Adrenal gland (tissue), 12 donors: Measurements from ENCODE around the gene PREB. TPM values are rescaled to one million over a fixed set of nuclear protein-coding genes. Genes with fewer than 3 reads are reported as not detected.
A peak's percentile ranks its signal among the peaks of the same experiment; 100 is the strongest.

ENCODE experiments used
- DNase-seq, 7 donors: peaks; one replicate each; pipeline ENCODE4 v3.0.0-alpha.2; 2019 to 2020
- H3K27ac ChIP-seq, 5 donors: fragments of 200-600 bp; sonication (generic) in 4 of 5; 1 replicate in 3 of 5; 2 replicates in 2 of 5; pipeline versions ENCODE4 v1.5.1 to v1.8.0; 2016 to 2020; ENCODE audit warnings: mild to moderate bottlenecking in 1 of 5
- H3K27me3 ChIP-seq: fragments of 200-600 bp; 2 replicates; pipeline ENCODE4 v1.8.0; 2021
- H3K36me3 ChIP-seq, 2 donors: fragments of 200-600 bp; replicated peaks in 1 of 2; 1 replicate in 1 of 2; 2 replicates in 1 of 2; pipeline versions ENCODE4 v1.5.1 to v1.8.0; 2018 to 2022
- H3K4me1 ChIP-seq, 2 donors: fragments of 200-600 bp; replicated peaks in 1 of 2; 1 replicate in 1 of 2; 2 replicates in 1 of 2; pipeline versions ENCODE4 v1.5.1 to v1.8.0; 2018 to 2021
- H3K4me3 ChIP-seq, 4 donors: fragments of 200-600 bp; sonication (generic) in 3 of 4; one replicate each; pipeline ENCODE4 v1.5.1; 2016 to 2018
- H3K9me3 ChIP-seq, 3 donors: fragments of 200-600 bp; sonication (generic) in 1 of 3; replicated peaks in 1 of 3; 1 replicate in 2 of 3; 2 replicates in 1 of 3; pipeline versions ENCODE4 v1.5.1 to v1.8.0; 2016 to 2021
- CTCF ChIP-seq, 6 experiments: fragments of 450-650 bp in 4 of 6; fragments of 200-600 bp in 2 of 6; sonication (generic) in 1 of 6; IDR thresholded peaks; 1 replicate in 5 of 6; 2 replicates in 1 of 6; pipeline versions ENCODE4 v1.5.1 to v1.8.0; 2016 to 2021; ENCODE audit warnings: antibody characterized with exemption in 6 of 6, mild to moderate bottlenecking in 2 of 6, moderate library complexity in 1 of 6
- POLR2A ChIP-seq, 2 donors: fragments of 450-650 bp; IDR thresholded peaks; one replicate each; pipeline ENCODE4 v1.6.1; 2017; ENCODE audit warnings: antibody characterized with exemption in 2 of 2, mild to moderate bottlenecking in 2 of 2, moderate library complexity in 1 of 2
- WGBS, 4 donors: extraction: QIAGEN DNeasy Blood & Tissue Kit in 2 of 4; methylation state at CpG; one replicate each; pipeline versions ENCODE4 v1.1.5 to v1.1.7; 2013 to 2017; 5-methylcytosine and 5-hydroxymethylcytosine counted together
- intact Hi-C, 2 donors: fragments of 100-400 bp; cut with DNase I; formaldehyde crosslinking; loops; one replicate each; pipeline versions ENCODE4 v1.14.1 to v1.15.0; 2022 to 2023
- polyA plus RNA-seq, 3 donors: library from polyadenylated mRNA; stranded (reverse); fragments of 200-250 nt in 2 of 3; fragments of 350-450 nt in 1 of 3; fragmentation: Illumina TruSeq in 1 of 3; extraction: RNeasy Lipid Tissue Mini Kit (QIAGEN cat#74804) in 1 of 3; gene quantifications; one replicate each; pipeline ENCODE4 v1.2.3, GENCODE V29; 2013 to 2014
- total RNA-seq, 9 donors: library from RNA; depleted of rRNA in 4 of 9; stranded (reverse); fragments of >200 nt in 4 of 9; fragments of 120-200 nt in 1 of 9; fragmentation: NEBNext Ultra II Directional in 1 of 9; extraction: Animal tissue kit (Norgen Biotek cat#: 25700) in 1 of 9; gene quantifications; one replicate each; pipeline versions ENCODE4 v1.1.0 to v1.2.4, GENCODE V29; 2013 to 2023
- donor health status: healthy with polysubstance abuse.
- donor health status: Bipolar disorder and iron deficiency.
- donor health status: DM: yes; HTN: yes; CAD: no.
- donor health status: DM: no; HTN: no; CAD: no.
- donor health status: DM: no; HTN: no; CAD: no.
- donor health status: DM: yes; HTN: yes; CAD: no.

PREB gene
- total and polyA plus RNA-seq, 12 donors, result 44.1 to 91.5 (median 66.2) TPM

GRCh38 chr2:27093430-27094352 lies 40.7 kb downstream of the PREB start:
- no peaks in the 10 kb centered on the region for H3K27me3 ChIP-seq
- DNase-seq, result peak in 1 of 7 donors; percentile 20
- H3K27ac ChIP-seq, result peak overlapping the region in 2 of 5 donors; percentile 28 to 74
- no peaks in the 10 kb centered on the region for H3K36me3 ChIP-seq
- no peak for TF ChIP-seq CTCF (IDR thresholded peaks at IDR 0.05)
- no peak for TF ChIP-seq POLR2A (IDR thresholded peaks at IDR 0.05)
- intact Hi-C loops, result loop anchor here (10.0 kb wide), 1 partner anchor 181 kb away; the partner anchor contains the start of gene DNAJC5G (in 2 of the 2)
- H3K9me3 ChIP-seq, result no peaks in the 10 kb centered on the region
- 89 to 95% (median 91%) methylated on average over 6 of the region's 6 CpGs for WGBS, 4 donors
- no peak overlapping the region for H3K4me3 ChIP-seq
- peaks cover 13 to 26% of the 10 kb centered on the region in 2 donors for H3K4me1 ChIP-seq

DNA sequence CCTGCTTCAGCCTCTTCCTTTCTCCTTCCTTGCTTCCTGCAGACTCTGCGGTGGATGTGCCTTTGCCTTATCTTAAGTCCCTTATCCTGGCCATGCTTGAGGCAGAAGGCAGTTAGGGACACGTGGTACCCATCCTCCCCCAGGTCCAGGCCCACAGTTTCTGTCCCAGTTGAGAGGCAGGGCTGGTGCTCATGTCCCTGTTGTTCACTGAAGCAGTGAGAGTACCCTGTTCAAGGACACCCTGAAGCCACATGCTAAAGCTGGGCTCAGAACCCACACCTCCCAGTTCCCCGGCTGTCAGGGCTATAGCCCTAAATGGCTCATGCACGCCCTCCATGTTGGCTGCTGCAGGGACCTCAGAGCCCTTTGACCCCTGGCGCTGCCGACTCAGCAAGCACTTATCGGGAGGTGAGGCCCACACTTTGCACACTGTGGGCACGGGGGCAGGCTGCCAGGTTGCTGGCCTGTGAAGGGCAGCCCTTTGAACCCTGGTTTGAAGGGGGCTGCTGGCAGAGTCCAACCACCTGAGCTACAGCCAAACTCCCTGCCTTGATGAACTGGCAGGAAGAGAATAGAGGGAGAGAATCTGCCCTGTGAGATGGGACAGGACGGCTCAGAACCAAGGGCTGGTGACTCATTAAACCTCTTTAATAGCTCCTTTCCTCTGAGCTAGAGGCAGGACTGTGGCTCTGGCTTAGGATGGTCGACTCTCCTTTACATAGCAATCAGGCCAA lies 41.6 kb downstream of the PREB start:
- Histone ChIP-seq H3K27me3 (no peaks in the 10 kb centered on the region), H3K27ac (peak overlapping the region in 3 of 5 donors; percentile 15 to 74 (median 28)), H3K4me3 (no peak overlapping the region), H3K9me3 (no peaks in the 10 kb centered on the region), H3K36me3 (no peaks in the 10 kb centered on the region), H3K4me1 (peaks cover 13 to 26% of the 10 kb centered on the region in 2 donors)
- intact Hi-C loops, result loop anchor here (10.0 kb wide), 1 partner anchor 182 kb away; the partner anchor contains the start of gene DNAJC5G (in 2 of the 2)
- TF ChIP-seq CTCF (IDR thresholded peaks at IDR 0.05), result no peak
- no peak for TF ChIP-seq POLR2A (IDR thresholded peaks at IDR 0.05)
- WGBS, 4 donors, result 40 to 49% (median 43%) methylated on average over 4 to 10 of the region's 10 CpGs
- peak in 4 of 7 donors; percentile 36 to 53 (median 50) for DNase-seq

DNA sequence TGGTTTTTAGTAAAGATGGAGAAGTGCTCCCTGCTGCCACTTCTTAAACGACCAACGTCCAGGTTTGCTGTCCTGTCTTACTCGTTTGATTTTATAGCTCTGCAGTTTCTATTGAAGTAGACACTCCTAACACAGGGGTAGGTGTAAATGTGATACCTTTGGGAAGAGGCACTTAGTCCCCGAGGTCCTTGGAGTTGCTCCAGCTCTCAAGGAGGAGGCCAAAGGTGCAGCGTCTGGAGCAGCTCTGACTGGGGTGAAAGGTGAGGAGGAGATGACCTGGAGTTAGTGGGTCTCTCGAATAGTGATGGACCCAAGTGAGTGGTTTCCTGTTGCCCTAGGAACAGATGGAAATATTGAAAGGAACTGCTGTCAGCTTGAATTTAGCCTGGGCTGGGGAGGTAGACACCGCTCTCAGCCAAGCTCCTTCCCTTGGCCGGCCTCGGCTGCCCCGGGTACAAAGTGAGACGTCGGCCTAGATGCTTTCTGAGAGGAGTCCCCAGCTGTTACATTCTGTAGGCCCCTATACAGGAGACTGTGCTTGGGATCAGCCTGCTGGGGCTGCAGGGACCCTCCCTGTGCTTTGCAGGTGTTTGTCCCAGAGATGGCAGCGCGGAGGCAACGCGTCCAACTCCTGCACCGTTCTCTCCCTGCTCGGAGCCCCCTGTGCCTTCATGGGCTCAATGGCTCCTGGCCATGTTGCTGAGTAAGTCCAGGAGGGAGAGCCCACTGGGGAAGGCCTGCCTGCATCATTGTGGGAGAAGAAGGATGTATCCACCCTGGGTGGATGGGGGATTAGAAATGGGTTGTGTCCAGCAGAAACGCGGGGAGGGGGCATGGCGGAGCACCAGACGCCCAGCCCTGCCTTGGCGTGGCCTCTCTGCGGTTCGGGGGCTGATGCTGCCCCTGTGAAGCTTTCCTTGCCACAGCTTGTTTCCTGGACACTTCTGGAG lies 42.4 kb downstream of the PREB start:
- Histone ChIP-seq H3K4me1 (peaks cover 19 to 33% of the 10 kb centered on the region in 2 donors), H3K4me3 (no peak overlapping the region), H3K27ac (peak overlapping the region in 2 of 5 donors; percentile 15 to 28), H3K27me3 (no peaks in the 10 kb centered on the region), H3K36me3 (no peaks in the 10 kb centered on the region), H3K9me3 (no peaks in the 10 kb centered on the region)
- DNase-seq, result peak in 1 of 7 donors; percentile 24
- 75 to 84% (median 79%) methylated on average over 20 to 25 of the region's 25 CpGs for WGBS, 4 donors
- intact Hi-C loops, result loop anchor here (10.0 kb wide), 1 partner anchor 183 kb away; the partner anchor contains the start of gene DNAJC5G (in 2 of the 2)
- TF ChIP-seq CTCF (IDR thresholded peaks at IDR 0.05), result no peak
- TF ChIP-seq POLR2A (IDR thresholded peaks at IDR 0.05), result no peak
